ENCODE measurements around the gene TMTC1. TPM values are rescaled to one million over a fixed set of nuclear protein-coding genes. Genes with fewer than 3 reads are reported as not detected.

The TMTC1 gene
- total and polyA plus RNA-seq, 2 experiments from 2014 or later = 6.8 to 14.0 TPM

DNA sequence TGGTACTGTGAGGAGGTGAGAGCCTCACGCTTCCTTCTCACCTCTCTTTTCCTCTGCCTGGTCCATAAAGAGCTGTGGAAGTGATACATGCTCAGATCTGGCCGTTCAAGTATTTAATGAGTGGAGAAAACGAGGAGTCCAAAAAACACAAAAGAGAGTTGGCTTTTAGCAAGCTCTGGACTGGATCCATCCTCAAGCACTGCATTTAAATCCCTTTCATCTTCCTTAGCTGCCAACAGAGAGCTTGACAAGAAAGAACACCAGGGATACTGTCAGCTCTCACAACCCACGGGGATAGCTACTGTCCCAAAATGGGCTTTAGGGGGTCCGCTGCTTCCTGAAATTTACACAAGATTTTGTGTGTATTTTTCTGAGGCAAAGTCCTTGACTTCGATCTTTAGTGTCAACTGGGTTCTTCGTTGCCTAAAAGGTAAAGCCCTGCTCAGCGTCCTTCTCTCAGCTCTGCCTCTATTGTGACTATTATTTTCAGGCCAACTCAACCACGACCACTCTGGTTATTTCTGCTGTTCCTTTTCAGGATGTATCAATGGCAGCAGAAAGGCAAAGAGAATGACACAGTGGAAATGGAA lies 120.9 kb downstream of the TMTC1 start:
- no peaks in the 10 kb centered on the region for H3K36me3 ChIP-seq (replicated peaks; ENCODE audit: insufficient read depth, low read depth)
- no peaks in the 10 kb centered on the region for H3K4me1 ChIP-seq (ENCODE audit: insufficient read depth)
- H3K27me3 ChIP-seq = no peaks in the 10 kb centered on the region
- no peak for DNase-seq (ENCODE audit: low spot score)
- H3K27ac ChIP-seq = no peak overlapping the region
- WGBS (ENCODE audit: low lambda C conversion rate, missing lambda C conversion rate) = 66% methylated on average over 9 of the region's 9 CpGs
- H3K4me3 ChIP-seq = no peak overlapping the region
- H3K79me2 ChIP-seq = no peaks in the 10 kb centered on the region
- no peaks in the 10 kb centered on the region for H4K20me1 ChIP-seq (ENCODE audit: insufficient read depth, poor library complexity, severe bottlenecking)
- no peaks in the 10 kb centered on the region for H3K9me2 ChIP-seq (replicated peaks; ENCODE audit: insufficient read depth)
- no peak overlapping the region for H3K4me2 ChIP-seq
- no peak overlapping the region for H2AFZ ChIP-seq
- no peaks in the 10 kb centered on the region for H3K9me3 ChIP-seq (ENCODE audit: low read depth)
- TF ChIP-seq EZH2 (IDR thresholded peaks at IDR 0.05; ENCODE audit: borderline replicate concordance) (no peak), EZH2phosphoT487 (IDR thresholded peaks at IDR 0.05; ENCODE audit: low read depth, severe bottlenecking, unreplicated experiment) (no peak), CTCF (IDR thresholded peaks at IDR 0.05; ENCODE audit: poor library complexity) (no peak)

DNA sequence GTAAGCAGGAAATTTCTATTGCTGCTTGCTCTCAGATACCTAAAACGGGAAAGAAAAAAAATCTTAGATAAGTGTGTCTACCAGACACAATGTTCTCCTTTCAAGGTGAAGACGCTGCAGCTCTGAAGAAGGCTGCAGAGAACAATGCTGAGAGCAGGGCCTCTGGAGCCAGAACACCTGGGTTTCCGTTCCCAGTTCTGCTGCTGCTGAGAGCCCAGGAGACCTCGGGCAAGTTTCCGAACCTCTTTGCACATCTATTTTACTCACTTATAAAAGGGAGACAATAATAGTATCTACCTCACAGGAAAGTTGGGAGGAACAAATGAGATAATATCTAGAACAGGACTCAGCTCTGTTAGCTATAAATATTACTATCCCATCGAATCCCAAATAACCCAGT lies 122.9 kb downstream of the TMTC1 start:
- H3K36me3 ChIP-seq (replicated peaks; ENCODE audit: insufficient read depth, low read depth) = no peaks in the 10 kb centered on the region

DNA sequence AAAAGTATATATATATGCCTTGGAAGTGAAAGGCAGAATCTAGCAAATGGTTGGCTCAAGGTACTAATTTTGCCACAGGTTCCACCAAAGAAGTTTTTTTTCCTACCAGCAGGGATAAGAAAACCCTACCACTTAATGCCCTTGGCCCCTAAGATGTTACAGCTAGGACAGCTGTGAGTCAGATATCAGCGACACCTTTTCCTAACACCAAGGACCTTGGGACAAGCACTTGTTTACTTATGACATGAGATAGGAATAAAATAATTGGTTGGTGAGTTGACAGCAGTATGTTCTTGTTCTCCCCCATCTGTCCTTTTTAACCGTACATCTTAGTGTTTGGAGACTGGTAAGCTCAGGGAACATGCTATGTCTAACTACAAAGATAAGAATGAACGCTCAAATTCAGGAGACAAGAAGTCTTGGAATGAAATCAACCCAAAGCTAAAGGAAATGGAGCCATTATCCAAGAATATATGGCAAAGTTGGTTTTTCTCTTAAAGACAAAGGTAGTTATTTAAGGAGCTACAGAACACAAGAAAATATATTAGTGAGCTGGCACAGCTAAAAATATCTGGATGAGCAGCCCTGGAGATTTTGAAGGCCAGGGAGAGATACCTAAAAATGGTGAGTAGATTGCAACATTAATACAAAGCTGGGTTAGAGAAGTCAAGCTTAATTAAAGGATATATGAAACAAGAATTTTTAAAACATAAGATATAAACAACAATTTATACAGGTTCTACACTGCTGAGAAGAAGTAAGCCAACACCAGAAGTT lies 126.8 kb downstream of the TMTC1 start:
- TF ChIP-seq CTCF (IDR thresholded peaks at IDR 0.05; ENCODE audit: poor library complexity) (no peak), EZH2phosphoT487 (IDR thresholded peaks at IDR 0.05; ENCODE audit: low read depth, severe bottlenecking, unreplicated experiment) (no peak), EZH2 (IDR thresholded peaks at IDR 0.05; ENCODE audit: borderline replicate concordance) (no peak)
- no peaks in the 10 kb centered on the region for H3K27me3 ChIP-seq

More for the DNA sequence above, 122.9 kb downstream of the TMTC1 start:
- Histone ChIP-seq H3K9me2 (replicated peaks; ENCODE audit: insufficient read depth) (no peaks in the 10 kb centered on the region), H3K79me2 (no peaks in the 10 kb centered on the region), H3K4me1 (ENCODE audit: insufficient read depth) (no peaks in the 10 kb centered on the region), H4K20me1 (ENCODE audit: insufficient read depth, poor library complexity, severe bottlenecking) (no peaks in the 10 kb centered on the region), H3K4me2 (no peak overlapping the region), H3K27me3 (no peaks in the 10 kb centered on the region), H3K4me3 (no peak overlapping the region), H2AFZ (no peak overlapping the region), H3K9me3 (ENCODE audit: low read depth) (no peaks in the 10 kb centered on the region), H3K27ac (no peak overlapping the region)
- DNase-seq (ENCODE audit: low spot score) = no peak
- no peak for TF ChIP-seq CTCF (IDR thresholded peaks at IDR 0.05; ENCODE audit: poor library complexity)
- TF ChIP-seq EZH2phosphoT487 (IDR thresholded peaks at IDR 0.05; ENCODE audit: low read depth, severe bottlenecking, unreplicated experiment) = no peak
- no peak for TF ChIP-seq EZH2 (IDR thresholded peaks at IDR 0.05; ENCODE audit: borderline replicate concordance)
- WGBS (ENCODE audit: low lambda C conversion rate, missing lambda C conversion rate) = 93% methylated on average over 6 of the region's 6 CpGs

More for the DNA sequence above, 126.8 kb downstream of the TMTC1 start:
- H2AFZ ChIP-seq = no peak overlapping the region
- WGBS (ENCODE audit: low lambda C conversion rate, missing lambda C conversion rate) = 88% methylated on average over 3 of the region's 3 CpGs
- H3K4me2 ChIP-seq = no peak overlapping the region
- no peaks in the 10 kb centered on the region for H3K36me3 ChIP-seq (replicated peaks; ENCODE audit: insufficient read depth, low read depth)
- no peaks in the 10 kb centered on the region for H3K9me3 ChIP-seq (ENCODE audit: low read depth)
- no peaks in the 10 kb centered on the region for H3K79me2 ChIP-seq
- no peak overlapping the region for H3K4me3 ChIP-seq
- no peaks in the 10 kb centered on the region for H3K9me2 ChIP-seq (replicated peaks; ENCODE audit: insufficient read depth)
- DNase-seq (ENCODE audit: low spot score) = no peak
- H3K27ac ChIP-seq = no peak overlapping the region
- H4K20me1 ChIP-seq (ENCODE audit: insufficient read depth, poor library complexity, severe bottlenecking) = no peaks in the 10 kb centered on the region
- no peaks in the 10 kb centered on the region for H3K4me1 ChIP-seq (ENCODE audit: insufficient read depth)

Data from hepatocyte (in vitro differentiated cells).